CD4-positive, alpha-beta T cell treated with Interleukin-17A for 1 hour (primary cell): ENCODE measurements around the gene C10orf67.
"Not testable (repeated sequence)": the region's sequence is repeated elsewhere in the genome, so short reads cannot be mapped to it uniquely, and the experiment has no call there.

Experiments
- DNase-seq: peaks from one replicate; pipeline ENCODE4 v3.0.0-alpha.2; 2020

The C10orf67 gene

DNA sequence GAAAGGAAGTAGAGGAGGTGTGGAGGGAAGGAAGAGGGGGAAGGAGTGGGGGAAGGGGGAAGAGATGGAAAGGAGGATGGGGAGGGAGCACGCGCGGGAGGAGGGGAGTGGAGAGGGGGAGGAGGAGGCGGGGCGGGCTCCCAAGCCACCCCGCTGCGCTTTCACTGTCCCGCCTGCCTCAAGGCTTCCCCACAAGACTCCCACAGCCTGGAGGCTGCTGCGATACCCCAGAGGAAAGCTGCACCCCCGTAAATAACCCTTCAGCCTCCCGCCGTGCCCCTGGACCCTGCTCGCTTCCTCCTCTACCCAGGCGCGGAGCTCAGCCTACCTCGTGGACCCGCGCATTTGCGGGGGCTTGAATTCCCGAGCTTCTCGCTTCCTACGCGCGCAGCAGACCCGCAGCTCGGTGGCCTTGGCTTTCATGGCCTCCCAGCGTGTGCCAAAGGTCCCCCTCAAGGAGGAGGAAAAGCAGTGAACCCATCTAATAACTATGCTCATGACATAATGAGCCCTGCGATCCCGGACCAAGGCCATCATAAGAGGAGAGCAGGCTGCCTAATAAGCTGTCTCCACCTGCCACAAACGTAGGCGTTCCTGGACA, at the start of gene C10orf67:
Gene C10orf67, minus strand, starts transcription at position 557 of the 601 bp plus-strand sequence. Its CDS starts 23 bp downstream, at position 534.
- peak; percentile 26 for DNase-seq

DNA sequence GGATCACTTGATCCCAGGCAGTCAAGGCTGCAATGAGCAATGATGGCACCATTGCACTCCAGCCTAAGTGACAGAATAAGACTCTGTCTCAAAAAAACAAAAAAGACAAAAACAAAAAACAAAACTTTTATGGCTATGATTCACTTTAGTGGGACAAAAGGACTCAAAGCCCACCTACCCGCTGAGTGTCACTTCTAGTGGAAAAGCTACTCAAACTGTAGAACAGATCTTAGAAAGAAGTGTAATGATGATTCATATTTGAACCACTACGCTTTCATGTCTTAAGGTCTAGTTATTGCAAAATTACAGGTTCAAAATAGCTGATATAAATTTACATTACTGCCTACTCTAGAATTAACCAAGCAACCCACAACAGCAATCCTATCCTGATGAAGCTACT, 47.2 kb upstream of the C10orf67 start:
- DNase-seq, result no peak

DNA sequence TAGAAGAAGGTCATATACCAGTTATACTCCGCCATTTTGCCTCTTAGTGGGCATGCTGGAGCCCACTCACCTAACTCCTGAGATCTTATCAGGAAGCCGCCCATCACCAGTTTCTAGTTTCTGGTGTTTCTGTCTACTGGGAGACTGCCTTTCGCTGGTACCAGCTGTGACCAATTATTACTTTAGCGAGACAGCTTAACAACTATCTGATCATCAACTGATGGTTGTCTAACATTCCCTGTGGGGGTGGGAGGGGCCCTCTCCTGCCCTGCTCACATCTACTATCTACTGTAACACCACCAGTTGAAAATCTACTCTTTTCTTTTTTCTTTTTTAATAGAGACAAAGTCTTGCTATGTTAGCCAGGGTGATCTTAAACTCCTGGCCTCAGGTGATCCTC, 46.2 kb upstream of the C10orf67 start:
- DNase-seq, result no peak

DNA sequence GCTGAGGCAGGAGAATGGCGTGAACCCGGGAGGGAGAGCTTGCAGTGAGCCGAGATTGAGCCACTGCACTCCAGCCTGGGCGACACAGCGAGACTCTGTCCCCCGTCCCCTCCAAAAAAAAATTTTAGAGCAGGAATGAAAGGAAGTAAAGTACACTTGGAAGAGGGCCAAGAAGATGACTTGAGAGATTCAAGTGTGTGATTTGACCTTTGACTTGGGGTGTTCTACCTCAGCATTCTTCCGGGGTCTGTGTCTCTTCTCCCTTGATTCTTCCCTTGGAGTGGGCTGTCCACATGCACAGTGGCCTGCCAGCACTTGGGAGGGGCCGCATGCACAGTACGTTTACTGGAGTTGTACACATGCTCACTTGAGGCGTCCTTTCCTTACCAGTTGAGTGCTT, 45.8 kb upstream of the C10orf67 start:
- not testable (repeated sequence) for DNase-seq

DNA sequence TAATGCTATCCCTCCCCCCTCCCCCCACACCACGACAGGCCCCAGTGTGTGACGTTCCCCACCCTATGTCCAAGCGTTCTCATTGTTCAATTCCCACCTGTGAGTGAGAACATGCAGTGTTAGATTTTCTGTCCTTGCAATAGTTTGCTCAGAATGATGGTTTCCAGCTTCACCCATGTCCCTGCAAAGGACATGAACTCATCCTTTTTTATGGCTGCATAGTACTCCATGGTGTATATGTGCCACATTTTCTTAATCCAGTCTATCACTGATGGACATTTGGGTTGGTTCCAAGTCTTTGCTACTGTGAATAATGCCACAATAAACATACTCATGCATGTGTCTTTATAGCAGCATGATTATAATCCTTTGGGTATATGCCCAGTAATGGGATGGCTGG, 42.9 kb upstream of the C10orf67 start:
- not testable (repeated sequence) for DNase-seq

DNA sequence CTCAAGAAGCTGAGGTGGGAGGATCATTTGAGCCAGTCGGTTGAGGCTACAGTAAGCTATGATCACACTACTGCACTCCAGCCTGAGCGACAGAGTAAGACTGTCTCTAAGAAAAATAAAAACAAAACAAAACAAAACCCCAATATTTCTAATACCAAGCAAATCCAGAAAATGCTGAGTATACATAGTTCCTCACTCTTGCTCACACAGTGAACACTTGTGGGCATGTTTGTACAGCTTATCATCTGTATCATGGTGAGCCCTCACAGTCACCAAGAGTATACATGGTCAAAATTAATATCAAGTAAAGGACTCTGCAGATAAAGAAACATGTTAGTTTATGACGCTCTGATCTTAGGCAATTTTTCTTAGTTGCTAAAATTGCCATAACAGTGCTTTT, 41.5 kb upstream of the C10orf67 start:
- DNase-seq, result no peak

DNA sequence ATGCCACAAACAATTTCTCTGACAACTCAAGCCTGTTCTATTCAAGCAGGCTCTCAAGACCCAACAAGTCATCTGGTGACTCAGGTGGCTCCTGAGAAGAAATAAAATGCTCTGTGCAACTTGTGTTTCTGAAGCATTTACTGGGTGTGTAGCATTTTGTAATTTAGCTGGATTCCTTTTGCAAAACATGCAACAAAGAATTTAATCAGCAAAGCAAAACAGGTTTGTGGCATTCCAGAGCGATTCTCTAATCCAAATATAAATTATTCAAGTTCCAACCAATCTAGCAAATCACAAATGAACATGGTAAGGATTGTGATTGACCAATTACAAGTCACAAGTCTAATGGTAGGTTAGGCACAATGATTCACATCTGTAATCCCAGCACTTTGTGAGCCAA, 39.8 kb upstream of the C10orf67 start:
- no peak for DNase-seq

DNA sequence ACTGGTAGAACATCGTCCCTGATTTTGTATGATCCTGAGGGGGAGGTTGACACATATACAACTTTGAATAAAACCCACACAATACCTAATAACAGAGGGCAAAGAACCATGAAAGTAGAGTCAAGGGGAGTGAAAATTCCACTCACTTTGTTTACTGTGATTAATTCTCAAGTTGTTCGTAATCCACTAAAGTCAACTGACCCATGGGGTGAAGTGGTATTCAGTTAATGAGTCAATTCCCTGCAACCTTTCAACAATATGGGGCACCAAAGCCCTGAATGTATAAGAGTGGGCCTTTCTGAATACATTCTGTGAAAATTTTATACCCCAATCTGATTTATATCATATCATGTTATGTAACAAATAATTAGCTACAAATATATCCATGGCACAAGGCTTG, 39.0 kb upstream of the C10orf67 start:
- no peak for DNase-seq

DNA sequence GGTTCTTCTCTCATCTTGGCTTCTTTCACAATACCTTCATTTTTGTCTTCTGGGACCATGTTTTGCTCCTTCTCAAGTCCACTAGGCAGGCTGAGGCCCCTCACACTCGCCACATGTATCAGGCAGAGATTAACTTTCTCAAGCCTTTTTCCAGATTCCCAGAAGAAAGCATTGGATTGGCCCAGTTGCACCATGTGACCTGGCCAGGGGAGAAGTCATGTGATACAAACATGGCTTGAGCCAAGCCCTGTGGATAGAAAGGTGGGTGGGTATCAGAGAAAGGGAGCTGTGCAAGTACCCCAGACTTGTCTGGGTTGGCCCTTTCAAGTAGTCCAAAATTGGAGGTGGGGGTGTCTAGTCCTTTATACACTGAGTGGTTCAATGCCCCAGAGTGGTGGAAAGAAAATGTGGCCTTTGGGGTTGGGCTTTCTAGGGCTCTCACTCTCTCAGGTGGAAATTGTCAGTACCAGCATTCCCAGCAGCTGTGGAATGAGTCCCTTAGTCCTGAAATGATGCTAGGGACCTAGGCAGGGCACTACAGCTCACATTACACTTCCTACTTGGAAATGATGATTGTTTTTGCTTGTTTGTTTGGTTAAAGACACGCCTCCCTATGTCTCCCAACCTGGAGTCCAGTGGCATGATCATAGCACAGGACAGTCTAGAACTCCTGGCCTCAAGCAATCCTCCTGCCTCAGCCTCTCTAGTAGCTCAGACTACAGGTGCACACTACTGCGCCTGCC, 36.9 kb upstream of the C10orf67 start:
- no peak for DNase-seq

DNA sequence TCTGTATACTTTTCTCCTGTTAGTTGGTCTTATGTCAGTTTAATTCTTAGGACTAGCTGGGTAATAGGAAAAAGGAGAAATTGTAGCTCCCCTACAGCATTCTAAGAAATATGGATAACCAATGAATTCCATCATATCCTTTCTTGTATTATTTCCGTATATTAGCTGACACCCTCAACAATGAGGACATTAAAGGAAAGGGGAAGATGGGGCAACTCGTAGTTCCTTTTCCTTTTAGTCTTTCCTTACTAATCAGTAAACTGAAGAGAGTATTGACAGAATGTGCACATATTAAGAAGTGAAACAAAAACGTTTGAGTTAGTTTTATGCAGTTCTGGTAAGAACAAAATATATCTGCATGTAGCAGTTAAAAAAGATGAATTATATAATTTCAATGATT, 35.1 kb upstream of the C10orf67 start:
- no peak for DNase-seq

DNA sequence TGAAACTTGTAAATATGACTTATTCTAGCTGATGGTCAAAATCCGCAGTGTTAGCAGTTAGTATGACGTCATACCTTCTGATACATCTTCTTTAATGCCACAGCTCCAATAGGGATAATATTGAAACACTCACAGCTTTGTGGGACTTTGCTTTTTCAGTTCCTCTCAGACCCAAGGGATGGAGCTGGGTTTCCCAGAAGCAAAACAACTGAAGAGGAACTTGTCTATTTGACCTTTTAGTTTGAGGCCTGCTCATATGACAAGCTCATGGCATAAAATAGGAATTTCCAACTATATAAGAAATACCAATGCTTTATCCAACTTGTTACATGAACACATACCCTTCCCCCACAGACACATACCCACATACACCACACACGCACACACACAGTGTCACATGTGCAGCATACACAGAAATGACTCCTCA, 31.6 kb upstream of the C10orf67 start:
- DNase-seq, result peak; percentile 23

DNA sequence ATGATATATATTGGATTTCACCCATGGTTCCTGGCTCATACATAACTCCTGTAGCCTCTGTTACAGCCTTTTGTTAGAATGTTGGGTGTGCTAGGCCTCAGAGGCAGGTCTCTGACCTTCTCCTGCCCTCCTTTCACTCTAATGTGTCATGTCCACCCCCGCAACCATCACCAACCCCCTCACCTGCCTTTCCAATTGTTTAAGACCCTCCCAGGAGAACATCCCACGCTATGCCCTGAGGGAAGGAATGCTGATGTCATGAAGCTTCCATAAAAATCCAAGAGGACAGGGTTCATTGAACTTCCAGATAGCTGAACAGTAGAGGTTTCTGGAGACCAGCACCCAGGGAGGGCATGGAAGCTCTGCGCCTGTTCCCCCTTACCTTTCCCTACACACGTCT, 30.8 kb upstream of the C10orf67 start:
- DNase-seq, result no peak

DNA sequence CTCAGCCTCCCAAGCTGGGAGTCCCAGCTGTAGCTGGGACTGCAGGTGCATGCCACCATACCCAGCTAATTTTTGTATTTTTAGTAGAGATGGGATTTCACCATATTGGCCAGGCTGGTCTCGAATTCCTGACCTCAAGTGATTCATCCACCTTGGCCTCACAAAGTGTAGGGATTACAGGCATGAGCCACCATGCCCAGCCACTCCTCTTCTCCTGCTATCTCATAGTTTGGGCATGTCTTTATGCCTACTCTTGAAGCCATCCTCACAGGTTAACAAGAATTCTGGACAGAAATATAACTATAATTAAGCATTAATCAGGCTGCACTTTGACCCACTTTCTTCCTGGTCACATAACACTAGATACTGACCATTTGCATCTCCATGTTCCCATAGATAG, 28.6 kb upstream of the C10orf67 start:
- no peak for DNase-seq

DNA sequence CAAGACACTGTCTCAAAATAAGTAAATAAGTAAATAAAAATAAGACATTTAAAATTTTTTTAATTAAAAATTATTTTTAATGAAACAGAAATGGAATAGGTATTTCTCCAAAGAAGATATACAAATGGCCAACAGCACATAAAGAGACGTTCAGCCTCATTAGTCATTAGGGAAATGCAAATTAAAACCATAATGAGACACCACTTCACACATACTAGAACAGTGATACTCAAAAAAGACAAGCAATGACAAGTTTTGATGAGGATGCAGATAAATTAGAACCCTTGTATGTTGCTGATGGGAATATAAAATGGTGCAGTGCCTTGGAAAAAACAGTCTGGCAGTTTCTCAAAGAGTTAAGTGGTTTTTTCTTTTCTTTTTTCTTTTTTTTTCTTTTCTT, 26.5 kb upstream of the C10orf67 start:
- DNase-seq, result no peak

DNA sequence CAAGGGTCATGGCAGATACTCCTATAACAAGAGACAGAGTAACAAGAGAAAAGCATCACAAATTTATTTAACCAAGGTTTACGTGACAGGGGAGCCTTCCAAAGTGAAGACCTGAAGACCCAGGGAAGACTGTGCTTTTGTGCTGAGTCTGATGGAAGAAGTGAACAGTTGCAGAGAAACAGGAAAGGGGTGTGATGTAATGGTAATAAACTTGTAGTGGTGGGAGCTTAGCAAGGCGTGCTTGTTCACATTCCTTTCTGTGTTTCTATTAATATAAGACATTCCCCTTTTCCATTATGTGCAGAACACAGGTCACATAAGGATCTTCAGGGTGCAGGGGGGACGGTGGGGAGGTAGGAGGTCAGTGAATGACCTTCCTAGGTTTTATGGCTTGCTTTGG, 25.5 kb upstream of the C10orf67 start:
- no peak for DNase-seq

DNA sequence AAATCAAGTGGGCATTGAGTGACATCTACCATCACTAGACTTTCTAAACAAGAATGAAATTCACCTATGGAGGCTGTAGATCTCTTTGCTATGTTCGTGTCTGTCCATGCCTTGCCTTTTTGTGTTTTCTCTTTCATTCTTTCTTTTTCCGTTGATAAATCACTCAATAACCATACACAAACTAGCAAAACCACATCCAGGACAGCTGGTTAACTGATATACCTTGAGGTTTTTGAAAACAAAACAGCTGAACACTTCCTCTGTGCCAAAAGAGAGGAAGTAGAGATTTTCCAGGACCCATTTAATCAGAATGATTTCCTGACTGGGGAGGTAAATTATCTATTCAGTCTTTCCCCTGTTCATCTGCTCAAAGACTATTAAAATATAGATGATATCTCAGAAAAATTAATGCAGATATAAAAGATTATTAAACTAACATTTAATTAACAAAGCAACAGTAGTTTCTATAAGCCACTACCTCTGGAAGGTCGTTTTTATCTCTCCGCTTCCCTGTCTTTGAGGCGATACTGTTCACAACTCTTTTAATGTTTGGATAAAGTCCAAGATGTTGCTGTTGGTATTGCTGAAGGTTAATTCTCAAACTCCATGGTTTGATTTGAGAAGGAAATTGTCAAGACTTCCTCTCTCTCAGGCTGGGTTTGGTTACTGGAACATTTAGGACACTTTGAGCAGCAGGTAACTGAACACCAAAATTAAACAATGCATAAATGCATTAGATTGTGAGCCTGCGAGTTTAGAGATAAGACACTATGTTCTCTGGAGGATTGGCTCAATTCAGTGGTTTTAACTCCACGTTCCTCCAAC, 24.4 kb upstream of the C10orf67 start:
- DNase-seq, result peak; percentile 43

DNA sequence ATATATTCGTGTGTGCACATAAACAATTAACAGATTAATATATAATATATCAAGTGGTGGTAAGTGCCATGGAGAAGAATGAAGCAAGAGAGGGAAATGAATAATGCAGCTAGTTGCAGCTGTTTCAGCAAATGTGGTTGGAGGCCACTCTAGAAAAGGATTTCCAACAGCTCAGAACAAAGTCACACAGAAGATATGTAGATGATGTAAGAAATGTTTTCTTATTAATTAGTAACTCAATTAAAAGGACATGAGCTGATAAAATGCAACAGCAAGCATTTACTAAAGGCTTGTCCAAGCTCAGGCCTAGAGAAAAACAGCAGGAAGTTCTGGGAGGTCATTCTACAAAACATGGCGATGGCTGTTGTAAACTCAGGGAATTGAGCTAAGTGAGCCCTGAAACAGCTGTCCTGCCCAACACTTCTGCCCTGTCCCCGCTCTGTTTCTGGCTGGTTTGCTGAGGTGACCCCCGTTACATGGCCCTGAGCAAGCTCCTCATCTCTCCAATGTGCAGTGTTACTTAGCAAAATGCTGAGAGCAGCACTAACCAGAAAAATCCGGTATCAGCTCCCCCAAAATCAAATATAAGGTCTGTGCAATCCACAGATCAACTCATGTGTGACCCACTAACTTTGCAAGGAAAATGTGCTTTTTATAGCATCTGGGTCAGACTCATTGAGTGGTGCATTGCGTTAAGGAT, 23.4 kb upstream of the C10orf67 start:
- DNase-seq, result no peak

DNA sequence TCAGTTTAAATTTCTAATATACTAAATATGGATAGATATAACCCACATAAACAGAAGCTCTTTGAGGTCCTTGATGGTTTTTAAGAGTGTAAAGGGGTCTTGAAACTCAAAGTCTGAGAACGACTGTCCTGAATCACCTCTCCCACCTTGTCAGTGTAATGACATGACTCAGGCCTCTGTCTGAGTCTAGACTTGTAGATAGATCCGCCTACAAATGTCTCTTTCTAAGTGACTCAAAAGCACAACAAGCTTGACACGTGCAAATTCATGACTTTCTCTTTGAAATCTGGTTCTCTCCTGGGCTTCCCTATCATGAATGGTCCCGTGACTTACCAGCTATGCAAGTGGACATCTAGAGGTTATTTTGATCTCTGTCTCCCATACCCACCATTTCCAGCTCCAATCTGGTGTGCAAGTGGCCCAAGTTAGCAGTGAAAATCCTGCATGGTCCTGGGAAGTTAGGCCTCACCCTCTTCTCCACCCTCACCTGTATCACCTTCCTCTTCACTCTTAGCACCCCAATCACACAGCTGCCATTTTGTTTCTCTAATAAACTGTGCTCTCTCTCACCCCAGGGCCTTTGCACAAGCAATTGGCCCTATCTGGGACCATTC, 20.9 kb upstream of the C10orf67 start:
- DNase-seq, result not testable (repeated sequence)

DNA sequence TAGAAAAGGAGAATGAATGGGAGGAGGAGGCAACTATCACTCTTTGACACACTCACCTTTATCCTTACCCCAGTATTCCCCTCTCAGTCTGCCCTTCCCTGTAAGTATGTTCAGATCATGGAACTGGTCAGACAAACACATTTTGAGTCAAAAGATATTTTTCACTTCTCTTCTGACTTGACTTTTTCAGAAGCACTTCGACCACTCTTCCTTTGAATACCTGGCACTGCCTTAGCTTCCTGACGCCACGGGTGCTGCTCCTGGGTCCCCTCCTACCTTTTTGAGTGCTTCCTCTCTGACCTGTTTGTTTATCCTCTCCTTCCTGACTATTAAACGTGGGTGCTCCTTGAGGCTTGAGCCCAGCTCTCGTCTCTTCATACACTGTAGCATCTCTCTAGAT, 19.8 kb upstream of the C10orf67 start:
- no peak for DNase-seq

DNA sequence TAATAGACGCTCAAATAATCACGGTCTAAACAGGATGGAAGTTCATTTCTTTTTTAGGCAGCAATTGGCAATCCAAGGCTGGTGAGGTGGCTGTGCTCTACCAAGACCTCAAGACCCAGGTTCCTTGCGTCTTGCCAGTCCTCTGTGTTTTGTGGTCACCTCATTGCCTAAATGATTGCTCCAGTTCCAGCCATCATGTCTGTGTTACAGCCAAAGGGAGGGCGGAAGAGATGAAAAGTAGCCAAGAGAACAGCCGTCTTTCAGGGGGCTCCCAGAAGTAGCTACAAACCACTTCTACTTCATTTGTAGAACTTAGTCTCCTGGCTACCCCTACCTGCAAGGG, 19.2 kb upstream of the C10orf67 start:
- DNase-seq, result no peak

DNA sequence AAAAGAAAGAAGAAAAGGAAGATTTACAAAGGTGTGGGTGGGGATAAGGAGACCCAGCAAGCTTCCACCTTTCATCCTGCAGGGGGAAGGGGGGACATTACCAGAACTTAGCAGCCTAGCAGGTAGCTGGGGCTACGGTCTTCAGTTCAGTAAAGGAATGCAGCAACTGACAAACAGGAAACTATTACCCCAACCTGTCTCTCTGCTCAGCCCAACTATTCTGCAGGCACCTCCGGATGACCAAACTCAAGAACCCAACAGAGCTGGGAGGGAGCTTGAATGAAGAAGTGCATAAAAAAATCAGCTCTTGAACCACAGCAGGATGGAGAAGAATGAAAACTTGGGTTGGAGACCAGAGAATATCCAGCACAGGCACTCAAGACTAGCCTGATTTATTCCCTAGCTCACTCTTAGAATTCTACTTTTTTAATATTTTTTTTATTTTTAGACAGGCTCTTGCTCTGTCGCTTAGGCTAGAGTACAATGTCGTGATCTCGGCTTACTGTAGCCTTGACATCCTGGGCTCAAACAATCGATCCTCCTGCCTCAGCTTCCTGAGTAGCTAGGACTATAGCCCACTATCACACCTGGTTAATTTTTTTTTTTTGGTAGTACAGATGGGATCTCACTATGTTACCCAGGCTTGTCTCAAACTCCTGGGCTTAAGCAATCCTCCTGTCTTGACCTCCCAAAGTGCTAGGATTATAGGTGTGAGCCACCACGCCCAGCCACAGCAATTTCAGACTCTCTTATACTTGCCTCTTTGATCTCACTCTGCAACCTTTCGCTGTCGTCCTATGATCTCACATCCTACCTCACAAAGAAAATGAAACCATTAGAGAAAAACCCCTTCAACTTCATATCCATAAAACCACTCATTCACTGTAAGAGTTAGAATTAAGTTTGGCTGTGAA, 18.5 kb upstream of the C10orf67 start:
- DNase-seq, result peak; percentile 73
